GM18951 (cell line): ENCODE results near the gene GOLT1B.

Experiments used
- POLR2A ChIP-seq: IDR thresholded peaks from 4 replicates; pipeline ENCODE4 v1.6.1; 2011; ENCODE audit warnings: mild to moderate bottlenecking; ENCODE audit not compliant: insufficient read length, insufficient read depth; ENCODE audit errors: extremely low read depth
- in situ Hi-C: fragments of 300-500 bp; cut with MboI; formaldehyde crosslinking; loops from one replicate; pipeline ENCODE4 v1.12.0; 2022; ENCODE audit warnings: low sequenced_read_pairs, mixed read lengths, inconsistent platforms; ENCODE audit not compliant: unreplicated experiment

GOLT1B gene

DNA sequence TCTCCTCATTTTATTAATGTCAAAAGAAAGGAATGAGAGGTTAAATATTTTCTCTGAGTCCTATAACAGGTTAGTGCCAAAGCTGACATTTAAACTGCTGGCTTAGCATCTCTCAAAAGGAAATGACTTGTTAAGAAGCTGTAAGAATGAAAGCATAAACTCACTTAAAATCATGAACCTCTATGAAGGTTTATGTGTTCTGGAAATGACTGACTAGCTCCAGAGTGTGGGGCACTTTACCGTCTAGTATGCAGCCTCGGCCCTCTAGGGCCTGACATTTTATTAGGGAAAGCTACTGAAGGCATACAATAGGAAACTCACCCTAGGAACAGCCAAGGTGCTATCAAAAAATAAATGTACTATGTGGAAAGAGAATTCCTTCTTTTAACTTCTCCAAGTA is 59.6 kb downstream of the GOLT1B start:
- in situ Hi-C loops, result no loop called here
- no peak for TF ChIP-seq POLR2A

DNA sequence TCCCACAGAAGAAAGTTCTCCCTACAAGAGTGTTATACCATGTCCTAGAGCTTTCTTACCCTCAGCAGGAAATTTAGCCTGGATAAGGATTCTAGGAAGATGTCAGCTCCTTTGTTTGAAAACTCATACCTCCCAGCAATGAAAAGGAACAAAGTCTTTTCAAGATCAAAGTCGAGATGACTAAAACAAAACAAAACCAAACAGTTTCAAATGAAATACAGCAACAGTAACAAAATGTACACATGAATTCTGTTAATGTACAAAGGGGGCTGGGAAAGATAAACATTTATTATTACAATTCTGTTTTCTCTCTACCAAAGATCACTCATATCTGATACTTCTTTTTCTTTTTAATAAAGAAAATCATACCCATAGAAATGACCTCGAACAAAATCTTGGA is 61.3 kb downstream of the GOLT1B start:
- TF ChIP-seq POLR2A, result no peak
- in situ Hi-C loops, result no loop called here

DNA sequence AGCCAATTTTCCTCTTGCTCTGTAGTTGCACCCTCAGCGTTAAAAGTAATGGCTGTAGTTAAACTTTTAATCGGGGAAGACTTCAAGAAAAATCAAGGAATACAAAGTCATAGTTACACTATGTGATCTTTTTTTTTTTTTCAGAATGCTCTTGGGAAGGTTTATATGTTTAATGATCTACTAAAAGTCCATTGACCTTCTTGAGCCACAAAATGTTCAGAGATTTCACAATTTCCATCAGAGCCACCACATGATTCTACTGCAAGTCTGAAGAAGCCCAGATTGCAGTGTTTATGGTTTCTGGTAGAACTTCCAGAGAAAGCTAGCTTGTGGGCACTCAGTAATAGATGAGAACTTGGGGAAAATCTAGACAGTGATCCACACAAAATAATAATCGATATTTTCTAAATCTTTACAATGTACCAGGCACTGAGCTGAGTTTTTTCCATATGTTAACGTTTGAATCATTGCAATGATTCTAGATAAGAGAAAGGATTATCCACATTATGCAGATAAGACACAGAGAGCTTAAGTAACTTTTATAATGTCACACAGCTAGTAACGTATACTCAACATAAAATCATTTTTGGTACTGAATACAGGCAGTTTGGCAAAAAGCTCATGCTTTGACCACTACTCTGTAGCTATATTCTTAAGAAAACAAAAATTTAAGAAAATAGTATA is 64.8 kb downstream of the GOLT1B start:
- TF ChIP-seq POLR2A, result no peak
- in situ Hi-C loops, result no loop called here

DNA sequence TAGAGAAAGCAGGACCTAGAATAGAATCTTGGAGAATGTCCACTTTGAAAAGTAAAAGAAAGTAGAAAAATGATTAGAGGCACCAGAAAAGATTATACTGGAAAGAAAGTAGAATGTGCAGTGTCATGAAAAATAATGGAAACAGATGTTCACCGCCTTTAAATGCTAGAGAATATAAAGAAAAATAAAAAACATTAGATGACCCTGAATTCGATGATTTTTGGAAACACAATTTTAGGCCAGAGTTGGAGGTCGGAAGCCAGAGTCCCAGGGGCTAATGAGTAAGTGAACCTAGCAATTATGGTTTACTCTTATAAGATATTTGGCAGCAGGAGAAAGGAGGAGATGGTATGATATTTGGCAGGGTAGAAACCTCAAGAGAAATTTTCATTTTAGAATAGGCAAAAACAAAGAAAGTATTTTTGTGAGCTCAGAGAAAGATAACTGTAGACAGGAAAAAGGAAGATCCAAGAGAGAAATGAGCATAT is 65.4 kb downstream of the GOLT1B start:
- in situ Hi-C loops, result no loop called here
- TF ChIP-seq POLR2A, result no peak
